GM23338 (cell line): Measurements from ENCODE around the gene ZZZ3. TPM values are rescaled to one million over a fixed set of nuclear protein-coding genes. Genes with fewer than 3 reads are reported as not detected.

ENCODE experiments used
- ATAC-seq: fragments of 200-7000 bp; cut with Tn5 transposase; 3 replicates; pipeline ENCODE4 v1.9.1; 2020
- DNase-seq: peaks from one replicate; pipeline ENCODE4 v3.0.0-alpha.2; 2015; ENCODE audit warnings: low spot score
- H2AFZ ChIP-seq: fragments of 200-600 bp; sonication (generic); 2 replicates; pipeline ENCODE4 v1.8.0; 2016; ENCODE audit warnings: antibody characterized with exemption, mild to moderate bottlenecking, moderate library complexity
- H3F3A ChIP-seq: fragments of 200-600 bp; sonication (generic); replicated peaks from 2 replicates; pipeline ENCODE4 v1.8.0; 2017; ENCODE audit warnings: antibody characterized with exemption, mixed run types, low read depth
- H3K27ac ChIP-seq: fragments of 200-600 bp; sonication (generic); 2 replicates; pipeline ENCODE4 v1.6.1; 2016; ENCODE audit warnings: low read depth
- H3K27me3 ChIP-seq: fragments of 200-600 bp; sonication (generic); 2 replicates; pipeline ENCODE4 v1.8.0; 2016; ENCODE audit warnings: mild to moderate bottlenecking, mixed run types, moderate library complexity; ENCODE audit not compliant: insufficient read depth
- H3K36me3 ChIP-seq: fragments of 200-600 bp; sonication (generic); 2 replicates; pipeline ENCODE4 v1.8.0; 2016; ENCODE audit warnings: mild to moderate bottlenecking; ENCODE audit not compliant: insufficient read depth
- H3K4me1 ChIP-seq: fragments of 200-600 bp; sonication (generic); 2 replicates; pipeline ENCODE4 v1.8.0; 2016; ENCODE audit warnings: mild to moderate bottlenecking, moderate library complexity; ENCODE audit not compliant: insufficient read depth
- H3K4me2 ChIP-seq: fragments of 200-600 bp; sonication (generic); 2 replicates; pipeline ENCODE4 v1.7.1; 2017; ENCODE audit warnings: mixed run types
- H3K4me3 ChIP-seq: fragments of 200-600 bp; sonication (generic); 2 replicates; pipeline ENCODE4 v1.6.1; 2016; ENCODE audit warnings: mixed run types
- H3K79me2 ChIP-seq: fragments of 200-600 bp; sonication (generic); replicated peaks from 2 replicates; pipeline ENCODE4 v1.8.0; 2017; ENCODE audit warnings: mild to moderate bottlenecking; ENCODE audit not compliant: insufficient read depth
- H3K9me2 ChIP-seq: fragments of 200-600 bp; sonication (generic); 2 replicates; pipeline ENCODE4 v1.8.0; 2017; ENCODE audit not compliant: insufficient read depth
- H4K20me1 ChIP-seq: fragments of 200-600 bp; sonication (generic); replicated peaks from 2 replicates; pipeline ENCODE4 v1.8.0; 2017; ENCODE audit warnings: mild to moderate bottlenecking; ENCODE audit not compliant: insufficient read depth
- H3K27ac Mint-ChIP-seq: 2 replicates; pipeline ENCODE4 v1.8.0; 2020; ENCODE audit warnings: inconsistent platforms, mild to moderate bottlenecking, moderate library complexity, mixed read lengths
- H3K27me3 Mint-ChIP-seq: 3 replicates; pipeline ENCODE4 v1.8.0; 2022; ENCODE audit warnings: low read depth, mild to moderate bottlenecking, moderate library complexity, mixed read lengths, inconsistent platforms; ENCODE audit not compliant: insufficient read depth, poor library complexity
- H3K36me3 Mint-ChIP-seq: 3 replicates; pipeline ENCODE4 v1.8.0; 2021; ENCODE audit warnings: low read depth, mild to moderate bottlenecking, inconsistent platforms, moderate library complexity, mixed read lengths
- H3K4me1 Mint-ChIP-seq: 3 replicates; pipeline ENCODE4 v1.8.0; 2020; ENCODE audit warnings: mild to moderate bottlenecking, inconsistent platforms, mixed read lengths
- H3K4me3 Mint-ChIP-seq: 3 replicates; pipeline ENCODE4 v1.8.0; 2021; ENCODE audit warnings: moderate library complexity, mild to moderate bottlenecking, inconsistent platforms, mixed read lengths
- H3K9me3 Mint-ChIP-seq: 3 replicates; pipeline ENCODE4 v1.8.0; 2020; ENCODE audit warnings: moderate library complexity, mild to moderate bottlenecking, inconsistent platforms, mixed read lengths
- EZH2 ChIP-seq: fragments of 200-600 bp; sonication (generic); IDR thresholded peaks from one replicate; pipeline ENCODE4 v1.8.0; 2017; ENCODE audit warnings: antibody characterized with exemption, mild to moderate bottlenecking, low read depth; ENCODE audit not compliant: unreplicated experiment
- JUNB ChIP-seq: IDR thresholded peaks from one replicate; pipeline ENCODE4 v1.6.1; 2016; ENCODE audit warnings: antibody characterized with exemption; ENCODE audit not compliant: unreplicated experiment
- ZNF331 ChIP-seq: fragments of 250-450 bp; sonication (Bioruptor Pico); IDR thresholded peaks from 2 replicates; pipeline ENCODE4 v1.5.0; 2020; ENCODE audit warnings: low read depth, mild to moderate bottlenecking, moderate library complexity
- ZNF462 ChIP-seq: fragments of 250-450 bp; sonication (Bioruptor Pico); IDR thresholded peaks from 2 replicates; pipeline ENCODE4 v1.5.0; 2020; ENCODE audit warnings: mild to moderate bottlenecking, moderate library complexity
- polyA plus RNA-seq: library from polyadenylated mRNA; unstranded; fragments of >200 nt; fragmentation: Nextera tagmentation; extraction: Ambion mirVana; gene quantifications from 2 replicates; pipeline ENCODE4 v1.2.1, GENCODE V29; 2016
- total RNA-seq: library from RNA; depleted of rRNA; stranded (reverse); fragments of >200 nt; shearing (Covaris generic); gene quantifications from 2 replicates; pipeline ENCODE4 v1.2.3, GENCODE V29; 2014

ZZZ3 gene
- total and polyA plus RNA-seq, 2 experiments from 2014 or later = 33.4 to 107 TPM

GRCh38 chr1:77680173-77680572, 2.3 kb downstream of the ZZZ3 start:
- peaks cover 12% of the 10 kb centered on the region for H3K27me3 Mint-ChIP-seq
- Histone ChIP-seq H3K4me1 (peaks cover 16% of the 10 kb centered on the region), H3K4me2 (peak overlapping the region; percentile 44; the same call in 1 of the 2 replicates), H3F3A (peaks cover 11% of the 10 kb centered on the region), H3K4me3 (no peak overlapping the region; the same call in 1 of the 2 replicates), H3K9me2 (no peaks in the 10 kb centered on the region), H3K27me3 (no peaks in the 10 kb centered on the region), H4K20me1 (peaks cover 9% of the 10 kb centered on the region; the same call in 1 of the 2 replicates), H3K79me2 (peaks cover 71% of the 10 kb centered on the region), H3K27ac (no peak overlapping the region), H3K36me3 (no peaks in the 10 kb centered on the region), H2AFZ (no peak overlapping the region)
- no peak for DNase-seq
- peak overlapping the region; percentile 28; the same call in 2 of the 3 replicates for H3K4me3 Mint-ChIP-seq
- ATAC-seq = no peak
- H3K27ac Mint-ChIP-seq = no peak overlapping the region
- peaks cover 4% of the 10 kb centered on the region; the same call in 2 of the 3 replicates for H3K36me3 Mint-ChIP-seq
- H3K9me3 Mint-ChIP-seq = no peaks in the 10 kb centered on the region
- no peak for TF ChIP-seq ZNF462 (CRISPR knock-in tag)
- TF ChIP-seq JUNB = no peak
- no peak for TF ChIP-seq EZH2
- no peak for TF ChIP-seq ZNF331 (CRISPR knock-in tag)
- H3K4me1 Mint-ChIP-seq = peaks cover 27% of the 10 kb centered on the region
